Esophagus muscularis mucosa (tissue), 4 donors: ENCODE measurements around the gene PKN1.

Experiments
- CTCF ChIP-seq, 3 experiments: fragments of 200-600 bp in 2 of 3; fragments of 450-650 bp in 1 of 3; sonication (generic) in 2 of 3; IDR thresholded peaks; one replicate each; pipeline ENCODE4 v1.5.1; 2017 to 2019; ENCODE audit warnings: antibody characterized with exemption in 3 of 3, mild to moderate bottlenecking in 2 of 3, moderate library complexity in 1 of 3
- EP300 ChIP-seq: sonication (generic); formaldehyde crosslinking; IDR thresholded peaks from one replicate; pipeline ENCODE4 v1.6.1; 2017; ENCODE audit warnings: antibody characterized with exemption
- POLR2A ChIP-seq: fragments of 450-650 bp; IDR thresholded peaks from one replicate; pipeline ENCODE4 v1.6.1; 2017; ENCODE audit warnings: antibody characterized with exemption, moderate library complexity, mild to moderate bottlenecking, low read depth
- POLR2AphosphoS5 ChIP-seq, 2 donors: sonication (generic); formaldehyde crosslinking; IDR thresholded peaks; one replicate each; pipeline ENCODE4 v1.6.1; 2017; ENCODE audit warnings: antibody characterized with exemption in 2 of 2

GRCh38 chr19:14406645-14407401, 26.3 kb upstream of the PKN1 start:
- TF ChIP-seq POLR2AphosphoS5 (IDR thresholded peaks at IDR 0.05), result no peak
- no peak for TF ChIP-seq POLR2A
- TF ChIP-seq CTCF (IDR thresholded peaks at IDR 0.05), result no peak
- TF ChIP-seq EP300, result no peak
